22Rv1 (cell line): ENCODE data around the gene RPS6KL1.
"Not testable (repeated sequence)": the region's sequence is repeated elsewhere in the genome, so short reads cannot be mapped to it uniquely, and the experiment has no call there.

Experiments
- H3K27ac ChIP-seq: fragments of 450-650 bp; 2 replicates; pipeline ENCODE4 v1.5.1; 2017
- CTCF ChIP-seq: fragments of 450-650 bp; IDR thresholded peaks from 2 replicates; pipeline ENCODE4 v1.5.1; 2017; ENCODE audit warnings: mild to moderate bottlenecking
- ZFX ChIP-seq: fragments of 450-650 bp; IDR thresholded peaks from 2 replicates; pipeline ENCODE4 v1.6.1; 2017; ENCODE audit warnings: antibody characterized with exemption, borderline replicate concordance

RPS6KL1 gene

GRCh38 chr14:74932401-74932901 is 9.4 kb upstream of the RPS6KL1 start:
- H3K27ac ChIP-seq, result no peak overlapping the region
- TF ChIP-seq CTCF, result no peak
- no peak for TF ChIP-seq ZFX

- not testable (repeated sequence) for H3K27ac ChIP-seq
Observed at GRCh38 chr14:74931744-74932143, 8.7 kb upstream of the RPS6KL1 start.

GRCh38 chr14:74929242-74929641 is 6.2 kb upstream of the RPS6KL1 start:
- H3K27ac ChIP-seq, result no peak overlapping the region

GRCh38 chr14:74927225-74927624 is 4.2 kb upstream of the RPS6KL1 start:
- TF ChIP-seq ZFX (no peak), CTCF (no peak)
- H3K27ac ChIP-seq, result no peak overlapping the region

More at GRCh38 chr14:74929242-74929641, 6.2 kb upstream of the RPS6KL1 start:
- no peak for TF ChIP-seq ZFX
- TF ChIP-seq CTCF, result no peak

GRCh38 chr14:74924061-74924460 is 1.0 kb upstream of the RPS6KL1 start:
- H3K27ac ChIP-seq, result no peak overlapping the region
- TF ChIP-seq ZFX (no peak), CTCF (no peak)

GRCh38 chr14:74921987-74922751 is 891 bp downstream of the RPS6KL1 start:
- H3K27ac ChIP-seq, result no peak overlapping the region
- TF ChIP-seq ZFX (no peak), CTCF (no peak)

- no peak for TF ChIP-seq ZFX
- no peak for TF ChIP-seq CTCF
- no peak overlapping the region for H3K27ac ChIP-seq
Observed at GRCh38 chr14:74921053-74921620, 1.9 kb downstream of the RPS6KL1 start.

- TF ChIP-seq CTCF (no peak), ZFX (no peak)
Observed at GRCh38 chr14:74920281-74920680, 2.8 kb downstream of the RPS6KL1 start.

More at GRCh38 chr14:74920281-74920680, 2.8 kb downstream of the RPS6KL1 start:
- H3K27ac ChIP-seq, result no peak overlapping the region
